G401 (cell line): Measurements from ENCODE around the gene VWA1. TPM values are rescaled to one million over a fixed set of nuclear protein-coding genes. Genes with fewer than 3 reads are reported as not detected.

Source experiments
- DNase-seq: peaks from one replicate; pipeline ENCODE4 v3.0.0-alpha.2; 2015; ENCODE audit warnings: low spot score
- in situ Hi-C: cut with HindIII; loops from 2 replicates; pipeline ENCODE4 v1.10.0; 2016; ENCODE audit warnings: low sequenced_read_pairs, mixed read lengths
- total RNA-seq: library from RNA; depleted of rRNA; stranded (reverse); fragments of >200 nt; shearing (Covaris generic); gene quantifications from 2 replicates; pipeline ENCODE4 v1.2.3, GENCODE V29; 2014; rRNA removed

The VWA1 gene, protein sequence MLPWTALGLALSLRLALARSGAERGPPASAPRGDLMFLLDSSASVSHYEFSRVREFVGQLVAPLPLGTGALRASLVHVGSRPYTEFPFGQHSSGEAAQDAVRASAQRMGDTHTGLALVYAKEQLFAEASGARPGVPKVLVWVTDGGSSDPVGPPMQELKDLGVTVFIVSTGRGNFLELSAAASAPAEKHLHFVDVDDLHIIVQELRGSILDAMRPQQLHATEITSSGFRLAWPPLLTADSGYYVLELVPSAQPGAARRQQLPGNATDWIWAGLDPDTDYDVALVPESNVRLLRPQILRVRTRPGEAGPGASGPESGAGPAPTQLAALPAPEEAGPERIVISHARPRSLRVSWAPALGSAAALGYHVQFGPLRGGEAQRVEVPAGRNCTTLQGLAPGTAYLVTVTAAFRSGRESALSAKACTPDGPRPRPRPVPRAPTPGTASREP
- 20.3 and 26.8 TPM in 2 replicates for total RNA-seq

DNA sequence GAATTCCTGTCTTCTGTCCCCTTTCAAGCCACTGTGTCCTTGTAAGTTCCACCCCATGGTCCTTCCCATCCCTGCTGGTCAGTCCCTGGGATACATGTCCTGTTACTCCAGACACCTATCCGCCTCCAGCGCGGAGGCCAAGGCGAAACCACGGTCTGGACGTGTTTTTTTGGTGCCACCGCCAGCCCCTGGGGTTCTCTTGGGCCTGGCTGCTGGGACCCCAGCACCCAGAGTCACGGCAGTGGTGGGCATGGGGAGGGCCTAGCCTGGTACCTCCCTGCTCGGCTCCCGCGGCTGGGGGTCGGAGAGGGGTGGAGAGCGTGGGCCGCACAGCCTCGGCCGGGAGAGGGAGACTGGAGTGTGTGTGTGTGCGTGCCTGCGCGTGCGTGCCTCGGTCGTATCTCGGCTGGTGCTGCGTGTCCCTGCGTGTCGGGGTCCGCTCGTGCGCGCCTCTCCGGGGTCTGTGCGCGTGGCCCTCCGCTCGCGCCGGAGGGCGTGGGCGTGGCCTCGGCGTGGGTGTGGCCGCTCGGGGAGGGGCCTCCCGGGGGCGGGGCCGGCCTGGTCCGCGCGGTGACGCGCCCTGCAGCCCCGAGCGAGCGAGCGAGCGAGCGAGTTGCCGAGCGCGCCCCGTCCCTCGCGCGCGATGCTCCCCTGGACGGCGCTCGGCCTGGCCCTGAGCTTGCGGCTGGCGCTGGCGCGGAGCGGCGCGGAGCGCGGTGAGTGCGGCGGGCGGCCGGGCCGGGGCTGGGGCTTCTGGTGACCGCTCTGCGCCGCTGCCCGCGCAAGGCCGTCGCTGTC, at the start of gene VWA1:
Gene VWA1 (plus strand): TSS at position 585 of the 798 bp plus-strand sequence. CDS start 59 bp downstream, at position 644.
- DNase-seq, result no peak
- in situ Hi-C loops, result loop anchor here (10.0 kb wide), 1 partner anchor 61 kb away; the partner anchor contains the start of gene AURKAIP1

DNA sequence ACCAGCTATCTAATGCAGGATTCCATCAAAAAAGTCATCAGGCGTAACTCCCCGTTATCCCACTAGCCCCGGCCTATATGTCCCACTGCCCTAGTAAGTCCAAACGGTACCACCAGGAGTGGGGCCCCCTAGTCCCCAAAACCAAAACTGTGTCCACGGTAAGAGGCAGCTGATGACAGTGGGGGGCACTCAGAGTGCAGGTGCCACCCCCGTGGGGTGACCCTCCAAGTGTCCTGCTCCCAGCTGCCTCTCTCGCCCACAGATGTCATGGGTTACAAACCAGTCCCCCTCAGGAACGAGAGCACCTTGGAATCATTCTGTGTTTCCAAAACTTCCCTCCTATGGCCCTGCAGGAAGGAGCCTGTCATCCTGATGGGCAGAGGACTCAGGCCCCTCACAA, 49.6 kb upstream of the VWA1 start:
- no peak for DNase-seq
- in situ Hi-C loops, result no loop called here

DNA sequence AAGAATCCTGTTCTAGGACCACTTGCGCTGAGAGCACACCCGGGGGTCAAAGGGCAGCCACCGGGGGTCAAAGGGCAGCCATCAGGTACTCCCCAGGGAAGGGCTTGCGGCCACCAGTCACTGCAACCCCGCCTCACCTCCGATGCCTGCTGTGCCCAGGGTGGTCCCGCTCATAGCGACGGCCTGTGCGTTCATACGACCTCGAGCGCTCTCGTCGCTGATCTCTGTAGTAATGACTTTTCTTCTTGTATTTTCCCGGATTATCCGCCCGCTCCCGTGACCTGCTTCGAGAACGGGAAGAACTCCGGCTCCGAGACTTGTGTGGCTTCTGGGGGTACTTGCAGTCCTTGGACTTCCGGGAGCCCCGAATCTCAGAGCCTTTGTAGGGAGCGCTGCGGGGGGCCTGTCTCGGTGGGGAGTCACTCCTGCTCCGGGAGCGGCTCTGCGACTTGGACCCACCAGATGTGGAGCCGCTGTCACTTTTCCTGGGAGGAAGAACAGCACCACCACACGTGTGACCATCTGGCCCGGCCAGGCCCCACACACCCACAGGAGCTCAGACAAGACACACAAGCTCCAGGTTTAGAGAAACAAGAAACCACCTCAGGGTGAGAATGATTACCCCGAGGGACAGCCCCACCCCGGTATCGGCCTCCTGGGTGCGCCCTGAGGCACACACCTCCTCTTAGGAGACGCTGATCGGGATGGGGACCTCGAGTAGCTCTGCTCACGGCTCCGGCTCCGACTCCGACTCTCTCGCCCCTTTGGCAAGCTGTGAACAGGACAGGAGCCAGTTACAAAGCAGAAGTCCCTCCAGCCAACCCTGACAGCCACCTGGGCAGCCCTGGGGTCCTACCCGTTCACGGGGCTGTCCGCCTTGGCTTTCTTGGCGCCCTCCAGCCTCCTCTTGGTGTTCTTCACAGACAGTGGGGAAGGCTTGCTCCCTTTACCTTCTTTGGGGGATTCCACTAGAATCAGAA, 48.1 kb upstream of the VWA1 start:
- in situ Hi-C loops, result no loop called here
- no peak for DNase-seq

DNA sequence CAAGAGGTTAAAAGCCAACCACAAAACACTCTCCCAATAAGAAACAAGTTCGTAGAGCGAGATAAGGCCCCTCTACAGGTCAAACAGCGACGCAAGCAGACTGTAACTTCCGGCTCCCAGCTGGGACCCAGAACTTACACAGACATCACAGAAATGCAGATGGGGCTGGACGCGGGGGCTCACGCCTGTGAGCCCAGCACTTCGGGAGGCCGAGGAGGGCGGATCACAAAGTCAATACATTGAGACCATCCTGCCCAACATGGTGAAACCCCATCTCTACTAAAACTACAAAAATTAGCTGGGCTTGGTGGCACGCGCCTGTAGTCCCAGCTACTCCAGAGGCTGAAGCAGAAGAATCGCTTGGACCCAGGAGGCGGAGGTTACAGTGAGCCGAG, 47.4 kb upstream of the VWA1 start:
- in situ Hi-C loops, result no loop called here
- no peak for DNase-seq

DNA sequence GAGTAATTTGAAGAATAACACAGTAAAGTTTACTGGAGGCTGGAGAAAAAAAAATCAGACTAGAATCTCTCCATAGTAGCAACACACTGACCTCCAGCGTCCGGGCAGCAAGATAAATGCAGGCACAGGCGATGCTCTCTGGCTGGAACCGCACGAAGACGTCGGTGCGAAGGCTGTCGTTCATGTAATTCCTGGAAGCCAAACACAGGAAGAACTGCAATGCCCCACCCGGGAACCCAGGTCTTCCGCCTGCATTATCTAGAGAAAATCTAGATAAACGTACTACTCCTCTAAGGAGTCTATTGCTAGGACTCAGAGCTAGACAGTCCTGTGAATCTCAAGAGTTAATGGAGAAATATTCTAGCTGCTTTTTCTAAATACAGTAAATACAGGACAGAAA, 44.8 kb upstream of the VWA1 start:
- no peak for DNase-seq
- in situ Hi-C loops, result no loop called here

DNA sequence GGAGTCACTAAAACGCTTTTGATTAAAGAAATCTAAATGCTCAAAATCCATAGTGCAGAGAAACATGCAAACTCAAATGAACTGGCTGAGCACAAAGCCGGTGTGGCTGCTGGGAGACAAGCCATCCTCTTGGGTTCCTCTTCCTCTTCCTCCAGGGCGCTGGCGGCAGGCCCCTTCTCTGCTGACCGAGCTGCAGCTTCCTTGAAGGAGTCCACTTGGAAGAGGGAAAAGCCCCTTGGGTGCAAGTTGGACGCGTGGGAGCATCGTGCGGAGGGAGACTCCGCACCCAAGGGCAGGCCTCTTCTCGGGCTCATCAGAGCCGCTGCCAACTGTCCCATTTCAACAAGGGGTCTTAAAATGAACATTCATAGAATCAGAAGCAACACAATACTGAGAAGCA, 44.3 kb upstream of the VWA1 start:
- in situ Hi-C loops, result no loop called here
- DNase-seq, result no peak

DNA sequence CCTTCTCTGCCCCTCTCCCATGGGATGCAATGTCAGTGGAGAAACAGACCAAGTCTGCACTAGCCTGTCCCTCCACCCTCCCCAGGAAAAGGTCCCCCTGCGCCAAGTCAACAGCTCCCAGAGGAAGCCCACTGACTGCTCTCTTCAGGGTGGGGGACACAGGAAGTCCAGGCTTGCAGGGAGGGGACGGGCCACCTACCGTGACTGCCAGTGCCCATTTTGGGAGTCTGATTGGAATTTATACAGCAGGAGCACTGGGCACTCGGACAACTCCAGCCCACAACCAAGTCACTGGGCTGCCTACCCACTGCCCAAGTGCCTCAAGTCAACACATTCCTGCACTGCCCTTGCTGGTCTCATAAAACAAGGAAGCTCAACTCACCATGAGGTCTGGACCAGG, 42.5 kb upstream of the VWA1 start:
- no peak for DNase-seq
- in situ Hi-C loops, result no loop called here

DNA sequence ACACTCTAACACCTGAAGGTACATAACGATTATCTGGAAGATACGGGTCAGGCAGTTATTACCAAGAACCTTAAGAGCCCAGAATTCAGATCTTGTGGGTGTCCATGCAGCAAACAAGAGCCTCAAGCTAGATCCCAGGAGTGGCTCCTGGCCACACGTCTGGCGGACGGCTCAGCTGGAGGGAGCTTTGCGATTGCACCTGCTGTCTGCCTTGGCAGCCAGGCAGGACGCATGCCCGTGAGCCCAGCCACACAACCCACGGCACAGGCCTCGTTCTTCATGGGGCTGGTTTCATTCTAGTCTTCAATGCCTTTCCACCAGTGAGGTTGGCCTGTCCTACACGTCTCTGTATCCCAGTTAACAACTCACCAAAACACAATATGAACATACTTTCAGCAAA, 42.1 kb upstream of the VWA1 start:
- no peak for DNase-seq
- in situ Hi-C loops, result no loop called here

DNA sequence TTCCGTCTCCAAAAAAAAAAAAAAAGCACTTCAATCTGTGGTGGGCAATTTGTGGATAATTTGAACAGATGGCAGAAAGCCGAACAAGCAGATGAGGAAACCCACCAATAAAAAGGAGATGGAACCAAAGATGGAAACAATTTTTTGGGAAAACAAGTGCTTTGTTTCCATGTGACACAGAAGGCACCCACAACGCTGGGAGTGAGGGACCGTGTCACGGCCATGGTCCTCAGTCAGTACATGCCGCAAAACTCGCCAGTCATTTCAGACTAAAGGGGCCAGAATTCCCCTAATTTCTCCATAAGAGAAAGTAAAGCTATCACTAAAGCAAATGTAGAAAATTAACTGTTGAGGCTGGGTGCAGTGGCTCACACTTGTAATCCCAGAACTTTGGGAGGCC, 41.4 kb upstream of the VWA1 start:
- in situ Hi-C loops, result no loop called here
- DNase-seq, result no peak

DNA sequence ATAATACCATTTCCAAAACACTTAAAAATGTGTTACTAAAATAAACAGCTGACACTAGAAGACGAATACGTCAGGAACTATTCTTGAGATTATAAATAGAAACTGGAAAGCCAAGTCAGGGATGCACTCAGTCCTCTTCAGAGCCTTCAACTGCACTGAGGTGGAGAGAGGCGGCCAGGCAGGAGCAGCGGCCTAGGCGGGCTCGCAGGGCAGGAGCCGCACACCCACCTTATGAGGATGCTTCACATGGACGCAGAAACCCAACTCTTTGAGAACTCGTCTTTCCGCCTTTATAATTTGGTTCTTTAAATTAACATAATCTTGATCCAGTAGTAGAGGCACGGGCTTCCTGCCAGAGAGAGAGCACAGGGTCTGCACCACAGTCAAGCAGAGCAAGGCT, 40.3 kb upstream of the VWA1 start:
- in situ Hi-C loops, result no loop called here
- no peak for DNase-seq

DNA sequence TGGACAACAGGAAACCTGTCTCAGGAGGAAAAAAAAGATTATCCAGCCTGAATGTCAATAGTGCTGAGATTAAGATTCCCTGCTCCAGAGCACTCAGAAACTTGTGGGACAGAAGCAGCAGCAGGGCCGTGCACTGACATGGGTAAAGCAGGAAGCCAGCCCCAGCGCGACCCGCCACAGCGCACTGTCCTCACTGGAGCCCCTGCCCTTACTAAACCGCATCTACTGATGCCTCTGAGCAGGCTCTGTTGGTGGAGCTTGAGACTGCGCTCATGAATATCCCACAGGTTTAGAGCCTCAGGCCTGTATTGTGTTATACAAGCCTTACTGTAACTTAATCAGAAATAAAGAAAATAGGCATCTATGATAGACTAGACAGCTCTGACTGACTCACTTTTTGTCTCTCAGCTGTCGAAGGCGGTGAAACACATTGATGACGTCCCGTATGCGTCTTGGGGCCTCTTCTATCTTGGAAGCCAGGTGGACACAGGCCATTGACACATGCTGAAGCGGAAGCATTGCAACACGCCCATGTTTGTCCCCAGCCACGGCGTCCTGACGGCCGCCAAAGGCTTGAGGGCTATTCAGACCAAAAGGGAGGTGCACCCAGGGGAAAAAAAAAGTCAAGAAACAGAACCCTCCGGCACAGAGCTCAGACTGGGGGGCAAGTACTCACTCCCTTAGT, 37.5 kb upstream of the VWA1 start:
- in situ Hi-C loops, result no loop called here
- no peak for DNase-seq

DNA sequence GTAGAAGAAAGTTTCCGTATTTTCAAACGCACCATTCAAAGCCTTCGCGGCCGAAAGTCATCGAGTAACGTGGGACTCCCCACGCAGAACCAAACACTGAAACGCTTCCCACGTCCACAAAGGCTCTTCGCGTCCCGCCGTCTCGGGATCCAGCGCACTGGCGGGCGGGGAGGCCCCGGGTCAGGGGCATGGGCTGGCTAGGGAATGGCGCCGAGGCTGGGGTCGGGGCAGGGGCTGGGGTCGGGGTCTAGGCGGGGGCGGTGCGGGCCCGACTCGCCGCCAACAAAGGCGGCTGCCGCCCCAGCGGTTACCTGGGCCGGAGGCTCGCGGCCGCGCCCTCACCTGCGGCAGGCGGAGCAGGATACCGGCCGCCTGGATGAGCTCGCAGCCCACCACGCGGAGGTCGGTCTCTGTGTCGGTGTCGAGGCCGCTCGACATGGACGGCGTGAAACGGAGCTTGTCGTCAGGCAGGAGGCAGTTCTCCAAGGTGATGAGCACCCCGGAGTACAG, 36.8 kb upstream of the VWA1 start:
- in situ Hi-C loops, result no loop called here
- no peak for DNase-seq

DNA sequence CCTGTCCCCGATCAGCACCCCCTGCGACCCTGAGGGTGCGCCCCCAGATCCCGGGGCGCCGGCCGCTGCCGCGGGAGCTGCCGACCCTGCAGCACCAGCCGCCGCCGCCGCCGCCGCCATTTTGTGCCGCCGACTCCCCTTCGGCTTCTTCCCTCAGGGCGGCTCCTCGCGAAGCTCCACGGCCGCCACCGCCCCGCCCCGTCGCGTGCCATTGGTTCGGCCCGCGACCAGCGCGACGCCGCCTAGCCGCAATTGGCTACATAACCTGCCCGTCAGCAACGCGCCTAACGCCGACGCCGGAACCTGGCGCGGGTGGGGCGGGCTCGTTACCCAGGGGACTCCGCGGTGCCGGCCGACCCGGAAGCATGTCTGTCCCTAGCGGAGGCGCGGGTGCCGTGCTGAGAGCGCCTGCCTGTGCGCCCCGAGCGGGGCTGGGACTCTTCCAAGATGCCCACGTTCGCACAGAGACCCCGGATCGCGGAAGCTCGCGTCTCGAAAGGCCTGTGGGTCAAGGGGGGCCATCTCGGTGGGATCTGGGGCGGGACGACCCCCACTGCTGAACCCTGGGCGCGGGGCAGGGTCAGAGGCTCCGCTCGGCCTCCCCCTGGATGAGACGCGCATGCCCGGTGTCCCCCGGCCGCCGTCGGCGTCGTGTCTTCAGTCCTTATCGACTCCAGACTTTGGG, 36.2 kb upstream of the VWA1 start, which contains the start of gene CCNL2:
Gene CCNL2 (minus strand): TSS at position 149 of the 685 bp plus-strand sequence. CDS start 29 bp downstream, at position 120.
- in situ Hi-C loops, result no loop called here
- DNase-seq, result peak; percentile 94

DNA sequence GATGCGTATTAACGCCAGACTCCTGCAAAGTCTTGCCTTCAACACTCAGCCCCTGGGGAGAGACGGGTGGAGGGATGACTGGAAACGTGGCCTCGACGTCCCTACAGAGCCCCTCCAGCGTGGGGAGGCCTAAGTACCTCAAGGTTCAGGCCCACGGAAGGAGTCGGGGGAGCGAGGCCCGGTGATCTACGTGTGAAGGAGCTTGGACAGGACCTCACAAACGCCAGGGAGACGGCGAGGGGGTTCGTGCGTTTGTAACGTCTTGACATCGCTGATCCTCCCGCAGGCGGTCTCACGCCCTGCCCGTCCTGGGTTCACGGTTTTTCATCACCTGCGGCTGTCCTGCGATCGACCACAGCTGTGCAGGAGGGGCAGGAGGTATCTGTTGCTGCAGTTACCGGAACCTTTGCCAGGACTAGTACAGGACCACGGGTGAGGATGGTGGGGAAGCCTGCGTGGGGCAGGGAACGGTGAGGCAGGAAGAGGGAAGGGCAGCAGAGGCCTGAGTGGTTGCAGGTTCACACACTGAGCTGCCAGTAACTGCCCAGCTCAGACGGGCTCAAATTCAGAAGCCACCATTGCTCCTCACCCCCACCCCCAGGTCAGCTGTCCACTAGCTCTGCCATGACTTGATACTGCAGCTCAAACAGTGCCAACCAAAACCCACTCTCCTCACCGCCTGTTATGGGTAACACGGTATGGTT, 35.5 kb upstream of the VWA1 start:
- in situ Hi-C loops, result no loop called here
- no peak for DNase-seq

DNA sequence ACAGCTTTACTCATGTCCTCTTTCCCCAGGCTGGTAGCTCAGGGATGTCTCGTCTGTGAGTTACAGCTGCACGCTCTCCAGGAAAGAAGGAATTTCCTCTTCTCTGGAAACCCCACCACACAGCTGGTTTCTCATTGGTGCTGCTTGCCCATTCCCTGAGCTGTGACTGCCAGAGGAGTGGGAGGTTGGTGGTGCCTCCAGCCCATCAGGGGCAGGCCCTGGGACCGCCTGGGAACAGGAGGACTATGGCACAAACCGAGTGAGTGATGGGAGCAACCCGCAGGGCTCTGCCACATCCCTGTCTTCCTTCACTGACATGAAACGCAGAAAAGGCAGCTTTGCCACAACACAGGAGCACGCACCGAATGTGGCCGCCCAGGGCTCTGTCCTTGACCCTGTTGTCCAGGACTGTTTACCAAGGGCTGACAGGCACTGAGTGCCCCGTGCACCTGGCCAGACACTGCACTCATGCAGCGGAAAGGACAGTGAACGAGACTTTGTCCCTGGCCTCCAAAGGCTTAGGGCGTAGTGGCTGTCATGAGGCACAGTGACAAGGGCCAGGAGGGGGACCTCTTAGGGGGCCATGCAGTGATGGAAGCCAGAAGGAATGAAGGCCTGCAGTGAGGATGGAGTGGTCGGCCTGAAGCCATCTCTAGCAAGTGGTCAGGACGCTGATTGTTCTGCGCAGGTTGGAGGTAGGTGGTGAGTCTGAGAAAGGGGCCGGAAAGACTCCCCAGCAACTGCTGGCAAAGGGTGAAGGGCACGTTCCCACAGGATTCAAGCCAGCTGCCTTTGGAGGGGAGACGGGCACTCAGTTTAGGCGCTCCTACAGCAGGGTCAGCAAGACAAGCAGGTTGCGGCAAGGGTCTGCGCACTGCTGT, 34.7 kb upstream of the VWA1 start:
- DNase-seq, result no peak
- in situ Hi-C loops, result no loop called here

DNA sequence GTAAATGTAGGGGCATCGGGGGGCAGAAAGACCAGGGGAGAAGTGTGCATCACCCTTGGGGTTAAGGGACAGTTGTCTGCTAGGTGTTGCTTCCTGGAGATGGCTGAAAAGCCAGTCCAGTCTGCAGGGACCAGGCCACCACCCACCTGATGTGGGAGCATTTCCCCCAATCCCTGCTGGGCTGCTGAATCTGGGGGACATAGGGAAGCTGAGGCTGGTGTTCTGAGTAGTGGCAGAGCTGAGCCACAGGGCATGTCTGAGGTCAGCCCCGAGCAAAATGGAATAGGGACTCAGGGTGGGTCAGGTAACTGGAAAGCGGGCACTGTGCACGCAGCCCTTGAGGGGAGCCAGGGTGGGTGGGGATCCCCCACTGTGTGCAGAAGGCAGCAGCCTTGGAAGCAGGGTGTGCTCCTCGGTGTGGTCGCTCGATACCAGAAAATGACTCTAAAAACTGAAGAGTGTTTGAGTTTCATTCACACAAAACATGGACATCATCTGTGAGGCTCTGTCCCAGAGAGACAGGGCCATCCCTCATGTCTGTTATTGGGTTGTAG, 34.0 kb upstream of the VWA1 start:
- no peak for DNase-seq
- in situ Hi-C loops, result no loop called here
